Measurements from ENCODE around the gene CLNK.

DNA sequence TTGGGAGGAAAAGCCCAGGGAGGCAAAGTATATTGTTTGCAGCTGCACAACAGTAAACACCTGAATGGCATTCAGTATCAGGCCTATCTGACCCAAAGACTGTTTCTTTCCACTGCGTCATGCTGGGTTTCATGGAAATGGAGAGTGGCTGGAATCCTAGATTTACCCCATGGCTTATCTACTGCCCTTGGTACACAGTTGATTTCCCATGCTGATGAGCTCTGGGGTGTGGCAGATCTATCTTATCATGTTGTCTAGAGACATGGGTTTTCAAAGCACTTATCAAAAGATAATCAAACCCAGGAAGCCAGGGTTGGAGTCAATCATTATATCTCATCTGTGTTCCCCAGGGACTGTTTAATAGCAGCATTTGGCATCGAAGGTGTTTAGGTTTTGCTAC lies 72.1 kb downstream of the CLNK start:
- no peak for TF ChIP-seq SUZ12 (IDR thresholded peaks at IDR 0.05; ENCODE audit: extremely low read depth, insufficient read depth, insufficient read length)
- TF ChIP-seq YY1 (IDR thresholded peaks at IDR 0.05; ENCODE audit: insufficient read depth, insufficient read length): no peak
